NCI-H2227 treated with DMSO at 0.1 percent for 48 hours (cell line): ENCODE data around the gene CIDEA.

Experiments used
- DNase-seq: peaks from one replicate; lab custom pipeline; 2025; lab: John Stamatoyannopoulos, UW

The CIDEA gene

DNA sequence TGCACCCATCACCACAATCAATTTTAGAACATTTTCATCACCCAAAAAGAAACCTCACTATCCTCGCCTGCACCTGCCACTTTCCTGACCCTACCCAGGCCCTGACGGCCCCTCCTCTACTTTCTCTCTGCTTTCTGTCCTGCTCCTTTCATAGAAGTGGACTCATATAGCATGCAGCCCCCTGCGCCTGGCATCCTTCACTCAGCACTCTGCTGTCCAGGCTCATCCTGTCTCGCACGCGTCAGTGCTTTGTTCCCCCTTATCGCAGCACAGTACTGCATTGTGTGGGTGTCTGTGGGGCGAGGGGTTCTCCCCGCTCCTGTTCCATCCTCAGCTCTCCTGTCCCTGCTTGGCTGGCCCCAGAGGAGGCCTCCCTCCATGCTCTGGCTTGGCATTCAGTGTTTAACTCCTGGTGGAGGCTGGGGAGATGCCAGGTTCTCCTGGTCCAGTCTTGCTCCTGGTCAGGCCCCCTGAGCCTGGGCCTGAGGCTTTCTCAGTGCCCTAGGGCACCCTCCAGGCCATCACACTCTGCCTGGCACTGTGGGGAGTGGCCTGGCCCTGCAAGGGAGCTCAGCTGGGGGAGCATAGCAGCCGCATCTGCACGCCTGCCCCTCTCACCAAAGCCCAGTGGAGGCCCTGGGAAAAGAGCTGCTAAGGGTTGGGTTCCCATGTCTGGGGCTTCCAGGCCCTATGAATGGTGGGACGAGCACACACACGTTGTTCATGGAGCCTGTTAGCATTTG lies 47.3 kb downstream of the CIDEA start:
- DNase-seq: no peak

DNA sequence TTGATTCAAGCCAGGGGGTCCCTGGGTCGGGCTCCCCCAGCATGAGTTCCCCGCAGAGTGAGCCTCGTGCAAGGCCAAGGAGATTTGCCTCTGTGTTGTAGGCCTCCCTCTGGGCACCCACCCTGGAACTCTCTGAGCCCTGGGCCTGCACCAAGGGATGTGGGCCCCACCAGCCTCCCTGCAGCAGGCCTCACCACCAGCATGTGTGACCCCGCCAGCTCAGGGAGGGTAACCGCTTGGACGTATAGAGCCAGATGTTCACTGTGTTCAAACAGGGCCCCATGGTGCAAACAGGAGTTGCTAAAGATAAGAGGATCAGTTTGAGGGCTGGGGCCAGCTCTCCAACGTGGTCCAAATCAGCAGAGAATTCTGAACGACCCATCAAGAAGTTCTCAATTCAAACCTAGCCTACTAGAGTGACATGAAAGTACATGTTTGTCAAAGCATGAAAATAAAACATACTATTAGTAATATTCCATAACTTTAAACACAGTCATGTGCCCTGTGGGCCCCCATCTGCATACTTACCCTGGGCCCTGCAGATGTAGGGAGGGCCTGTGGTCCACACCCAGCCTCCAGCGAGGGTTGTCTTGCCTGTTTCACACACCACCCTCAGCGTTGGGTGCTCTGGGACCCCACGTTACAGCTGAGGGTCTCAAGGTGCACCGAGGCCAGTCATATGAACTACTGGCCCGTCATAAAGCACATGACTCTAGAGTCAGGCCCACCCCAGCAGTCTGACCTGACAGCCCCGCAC lies 48.4 kb downstream of the CIDEA start:
- DNase-seq: no peak

DNA sequence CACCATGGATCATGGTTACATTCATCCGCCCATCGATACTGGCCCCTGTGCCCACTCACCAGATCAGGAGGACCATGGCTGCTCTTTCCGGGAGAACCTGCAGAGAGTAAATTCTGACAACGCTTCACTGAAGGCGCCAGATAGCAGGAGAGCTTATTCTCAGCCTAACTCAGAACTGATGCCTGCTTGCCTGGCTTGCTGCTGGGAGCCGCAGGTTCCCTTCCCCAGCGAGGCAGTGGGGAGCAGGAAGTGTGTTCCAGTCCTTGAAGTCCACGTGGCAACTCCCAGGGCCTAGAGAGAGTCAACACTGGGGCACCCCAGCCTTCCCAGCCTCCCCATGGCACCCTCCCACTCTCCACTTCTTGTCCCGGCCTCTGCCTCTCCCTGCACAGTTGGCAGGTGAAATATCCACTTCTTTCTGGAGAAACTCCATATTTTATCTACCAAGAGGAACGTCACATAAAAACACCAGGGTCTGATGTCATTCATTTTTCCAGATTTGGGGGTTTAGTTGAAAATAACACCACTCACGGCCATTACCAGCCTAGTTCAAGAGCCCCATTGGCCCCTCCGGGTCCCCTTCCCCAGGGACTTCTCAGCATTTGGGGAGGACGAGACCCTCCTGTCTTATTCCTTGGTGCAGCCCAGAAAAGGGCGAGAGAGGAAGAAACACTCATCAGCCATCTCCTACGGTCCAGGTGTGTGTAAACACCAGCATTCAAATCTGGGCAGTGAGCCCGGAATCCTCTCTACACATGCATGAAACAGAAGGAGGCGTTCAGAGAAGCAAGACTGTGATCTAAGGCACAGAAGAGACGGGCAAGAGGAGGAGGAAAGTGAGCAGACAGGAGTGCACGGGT lies 50.4 kb downstream of the CIDEA start:
- no peak for DNase-seq

DNA sequence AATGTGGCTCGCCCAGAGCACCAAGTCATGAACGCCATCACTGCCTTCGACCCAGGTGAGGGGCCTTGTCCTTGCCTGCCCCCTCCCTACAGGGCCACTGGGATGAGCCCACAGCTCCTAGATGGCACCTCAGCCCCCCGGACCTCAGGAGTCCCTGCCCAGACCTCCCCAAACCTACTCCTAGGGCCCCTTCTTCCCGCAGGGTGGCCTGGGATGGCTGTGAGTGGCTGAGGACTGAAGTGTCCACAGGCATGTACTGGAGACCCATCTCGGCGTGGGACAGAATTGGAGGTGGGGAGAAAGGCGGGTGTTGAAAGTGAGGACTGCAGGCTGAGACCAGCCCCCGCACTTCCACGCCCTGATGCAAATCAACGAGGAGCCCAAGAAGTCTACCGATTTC lies 51.0 kb downstream of the CIDEA start:
- DNase-seq: no peak

DNA sequence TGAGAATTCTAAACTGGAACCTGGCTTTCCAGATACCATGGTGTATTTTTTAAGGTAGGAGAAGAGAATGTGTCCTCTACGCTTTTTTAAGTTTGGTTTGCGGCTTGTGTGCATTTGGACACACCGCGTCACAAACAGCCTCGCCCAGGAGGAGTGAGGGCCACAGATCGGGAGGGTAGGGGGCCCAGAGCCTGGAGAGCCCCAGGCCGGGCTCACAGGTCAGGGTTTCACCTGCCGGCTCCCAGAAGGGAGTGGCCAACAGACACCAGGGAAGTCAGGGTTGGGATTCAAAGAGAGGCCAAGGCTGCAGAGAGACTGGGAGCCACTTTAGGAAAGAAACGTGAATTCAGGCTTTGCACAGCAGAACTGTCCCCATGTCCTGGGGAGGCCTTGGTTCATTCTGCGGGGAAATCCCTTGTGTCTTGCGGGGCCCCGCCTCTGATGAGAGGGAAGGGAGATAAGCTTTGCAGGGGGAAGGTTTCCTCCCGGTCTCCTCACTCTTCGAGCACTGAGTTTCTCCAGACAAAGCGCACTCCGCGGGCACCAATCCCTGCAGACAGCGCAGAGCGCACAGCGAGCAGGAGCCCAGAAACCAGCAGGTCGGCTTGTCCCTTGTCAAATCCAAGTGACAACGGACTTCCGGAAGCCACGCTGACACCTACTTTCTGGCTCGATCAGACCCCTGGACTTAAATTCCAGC lies 51.9 kb downstream of the CIDEA start:
- DNase-seq: no peak

DNA sequence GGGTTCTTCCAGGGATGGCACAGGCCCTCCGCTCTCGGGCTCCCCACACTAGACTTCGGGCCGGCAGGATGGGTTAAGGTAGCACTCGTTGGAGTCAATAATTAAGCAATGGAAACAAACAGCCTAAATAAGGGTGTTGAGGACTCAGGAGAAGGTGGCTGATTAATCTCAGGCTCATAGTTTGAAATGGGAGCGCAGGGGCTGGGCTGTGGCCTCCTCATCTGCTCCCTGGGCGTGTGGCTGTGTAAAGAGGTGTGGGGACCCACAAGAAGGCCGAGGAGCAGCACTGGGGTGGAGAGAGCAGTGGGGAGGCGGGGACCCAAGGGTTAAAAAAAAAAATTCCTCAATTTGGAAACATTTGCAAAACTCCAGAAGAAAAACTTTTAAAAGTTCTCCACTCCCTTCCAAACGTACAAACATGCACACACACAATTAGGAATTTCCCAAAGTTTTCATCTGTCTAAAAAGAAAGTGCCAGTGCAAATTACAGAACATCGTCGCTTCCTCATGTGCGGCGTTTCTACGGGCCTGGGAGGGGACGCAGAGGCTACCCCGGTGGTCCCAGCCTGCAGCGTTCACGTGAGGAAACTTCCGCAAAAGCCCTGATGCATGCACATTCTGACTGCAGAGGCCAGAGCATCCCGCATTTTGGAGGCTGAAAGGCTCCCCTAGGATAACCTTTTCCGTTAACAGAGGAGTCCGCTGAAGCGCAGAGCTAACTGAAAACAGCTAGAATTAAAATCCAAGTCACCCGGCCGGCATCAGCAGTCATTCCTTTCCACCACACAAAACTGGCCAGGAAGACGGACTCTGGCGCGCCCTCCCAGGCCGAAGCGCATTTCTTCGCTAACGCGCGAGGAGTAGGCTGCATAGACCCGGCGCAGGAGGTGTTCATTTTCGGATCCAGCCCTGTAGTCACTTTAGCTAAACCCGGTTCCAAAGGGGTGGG lies 52.9 kb downstream of the CIDEA start:
- peak; percentile 38 for DNase-seq

DNA sequence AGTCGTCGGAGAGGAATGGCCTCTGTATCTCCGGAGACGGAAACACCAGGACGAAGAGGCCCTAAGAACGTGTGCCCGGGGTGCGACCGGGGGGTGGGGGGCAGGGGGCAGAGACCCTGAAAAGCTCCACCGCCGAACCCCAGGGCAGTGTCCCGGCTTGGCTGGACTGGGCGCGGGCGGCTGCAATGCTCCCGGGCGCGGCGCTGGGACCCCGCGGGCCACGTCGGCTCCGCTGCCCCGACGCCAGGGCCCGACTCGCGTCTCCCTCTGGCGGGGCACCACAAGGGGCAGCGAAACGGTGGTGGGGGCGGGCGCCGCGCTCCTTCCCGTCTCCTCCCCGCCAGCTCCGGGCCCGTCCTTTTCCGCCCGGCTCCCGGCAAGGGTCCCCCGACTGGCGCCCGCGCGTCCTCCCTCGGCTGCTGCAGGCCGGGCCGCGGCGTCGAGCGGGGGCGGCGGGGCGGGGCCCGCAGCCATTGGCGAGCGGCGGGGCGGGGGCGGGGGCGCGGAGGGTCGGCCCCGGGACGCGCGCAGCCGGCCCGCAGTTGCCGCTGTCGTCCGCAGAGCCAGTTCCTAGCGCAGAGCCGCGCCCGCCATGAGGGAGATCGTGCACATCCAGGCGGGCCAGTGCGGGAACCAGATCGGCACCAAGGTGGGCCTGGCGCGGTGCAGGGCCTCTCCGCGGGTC lies 53.7 kb downstream of the CIDEA start, which contains the start of gene TUBB6:
Gene TUBB6, plus strand, starts transcription at position 541 of the 685 bp plus-strand sequence. Its CDS starts 52 bp downstream, at position 593.
- peak; percentile 64 for DNase-seq

DNA sequence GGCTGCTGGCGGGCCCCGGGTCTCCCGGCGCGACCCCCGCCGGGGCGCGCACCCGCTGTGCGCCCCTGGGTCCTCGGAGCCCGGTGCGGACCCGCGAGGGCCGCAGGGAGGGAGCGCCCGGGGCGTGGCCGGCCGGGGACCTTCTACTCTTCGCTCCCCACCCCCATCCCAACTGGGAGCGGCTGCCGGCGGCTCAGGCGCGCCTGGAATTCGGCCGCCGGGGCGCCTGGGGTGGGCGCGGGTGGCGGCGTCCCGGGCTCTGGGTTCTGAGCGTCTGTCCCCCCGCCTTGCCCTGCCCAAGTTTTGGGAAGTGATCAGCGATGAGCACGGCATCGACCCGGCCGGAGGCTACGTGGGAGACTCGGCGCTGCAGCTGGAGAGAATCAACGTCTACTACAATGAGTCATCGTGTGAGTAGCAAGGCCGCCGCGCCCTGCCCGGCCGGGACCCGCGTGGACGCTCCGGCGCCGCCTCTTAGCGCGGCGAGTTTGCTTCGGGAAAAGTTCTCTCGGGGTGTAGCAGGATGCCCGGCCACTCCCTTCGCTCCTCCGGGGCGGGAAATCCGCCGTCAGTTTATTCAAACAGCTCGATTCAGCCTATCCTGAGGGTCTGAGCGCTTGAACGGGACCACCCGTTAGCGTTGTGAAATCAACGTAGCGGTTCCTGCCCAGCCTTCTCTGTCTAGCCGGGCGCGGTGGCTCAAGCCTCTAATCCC lies 54.4 kb downstream of the CIDEA start:
- peak; percentile 55 for DNase-seq

DNA sequence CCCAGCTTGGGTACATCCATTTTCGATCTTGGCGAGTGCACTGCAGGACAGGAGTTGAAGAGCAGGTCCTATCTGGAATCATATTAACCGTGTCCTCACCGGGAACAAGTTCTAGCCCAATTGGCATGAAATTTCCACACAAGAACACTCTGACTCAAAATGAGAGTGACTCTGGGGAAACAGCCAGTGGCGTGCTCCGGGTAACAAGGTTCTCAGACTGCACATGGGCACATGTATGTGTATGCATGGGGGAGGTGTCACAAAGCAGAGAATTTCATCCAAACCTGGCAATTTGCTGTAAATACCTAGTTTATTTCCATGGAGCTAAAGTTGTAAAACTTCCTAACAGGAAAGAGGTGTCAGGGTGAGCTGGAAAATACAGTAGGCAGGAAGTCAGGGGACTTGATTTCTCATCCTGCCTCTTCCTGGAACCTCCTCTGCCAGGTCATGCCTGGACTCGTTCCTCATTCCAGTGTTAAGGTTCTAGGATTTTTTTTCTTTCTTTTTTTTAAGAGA lies 55.6 kb downstream of the CIDEA start:
- DNase-seq: no peak

DNA sequence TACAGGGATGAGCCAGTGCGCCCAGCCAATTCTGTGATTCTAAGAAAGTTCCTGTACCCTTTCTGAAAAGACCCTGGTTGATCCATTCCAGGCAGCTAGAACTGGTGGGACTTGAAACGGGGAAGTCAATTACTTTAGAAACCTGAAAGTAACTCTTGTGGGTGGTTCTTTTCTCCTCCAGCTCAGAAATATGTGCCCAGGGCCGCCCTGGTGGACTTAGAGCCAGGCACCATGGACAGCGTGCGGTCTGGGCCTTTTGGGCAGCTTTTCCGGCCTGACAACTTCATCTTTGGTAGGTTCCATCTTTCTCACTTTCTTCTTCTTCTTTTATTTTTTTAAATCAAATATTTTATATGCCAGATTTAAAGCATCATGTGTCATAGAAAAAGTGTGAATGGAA lies 56.6 kb downstream of the CIDEA start:
- DNase-seq: no peak

DNA sequence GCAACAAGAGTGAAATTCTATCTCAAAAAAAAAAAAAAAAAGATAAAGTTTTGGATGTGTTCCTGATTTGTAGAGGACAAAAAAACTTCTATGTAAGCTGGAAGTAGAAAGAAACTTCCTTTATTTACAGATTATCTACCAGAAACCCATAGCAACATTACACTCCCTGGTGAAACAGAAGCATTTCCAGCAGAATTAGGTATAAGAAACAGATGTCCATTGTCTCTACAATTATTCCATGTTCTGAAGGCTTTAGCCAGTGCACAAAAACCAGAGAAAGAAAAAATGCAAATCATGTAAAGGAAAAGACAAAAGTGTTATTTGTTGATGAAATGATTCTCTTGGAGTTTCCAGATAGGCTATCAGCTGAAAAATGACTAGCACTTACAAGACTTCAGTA lies 58.8 kb downstream of the CIDEA start:
- DNase-seq: no peak

DNA sequence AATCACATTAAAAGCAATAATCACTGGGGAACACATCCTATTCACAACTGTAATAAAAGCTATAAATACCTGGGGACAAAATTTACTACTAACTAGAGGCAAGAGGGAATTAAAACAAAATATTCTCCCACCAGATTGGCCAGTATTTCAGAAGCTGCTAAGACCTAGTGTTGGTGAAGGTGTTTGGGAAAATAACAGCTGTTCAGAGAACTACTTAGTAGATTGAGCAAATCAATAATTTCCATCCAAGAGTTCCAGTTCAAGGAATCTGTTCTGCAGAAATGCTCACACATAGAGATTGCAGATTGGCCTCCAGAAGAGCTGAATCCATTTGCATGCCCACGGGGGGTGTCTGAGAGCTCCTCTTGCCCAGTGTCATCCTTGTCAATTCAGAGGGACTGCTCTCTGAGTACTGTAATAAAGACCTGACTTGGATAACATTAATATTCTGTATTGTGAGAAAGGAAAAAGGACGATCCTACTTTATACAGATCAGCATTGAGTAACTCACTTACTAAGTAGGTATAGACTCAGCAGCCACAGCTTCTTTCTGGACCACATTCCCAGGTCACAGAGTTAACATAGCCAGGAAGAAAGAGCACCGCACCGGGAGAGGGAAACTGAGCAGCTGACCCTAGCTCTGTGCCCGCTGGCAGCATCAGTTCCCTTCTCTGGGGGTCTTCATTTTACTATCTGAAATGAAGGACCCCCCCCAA lies 59.5 kb downstream of the CIDEA start:
- DNase-seq: no peak

DNA sequence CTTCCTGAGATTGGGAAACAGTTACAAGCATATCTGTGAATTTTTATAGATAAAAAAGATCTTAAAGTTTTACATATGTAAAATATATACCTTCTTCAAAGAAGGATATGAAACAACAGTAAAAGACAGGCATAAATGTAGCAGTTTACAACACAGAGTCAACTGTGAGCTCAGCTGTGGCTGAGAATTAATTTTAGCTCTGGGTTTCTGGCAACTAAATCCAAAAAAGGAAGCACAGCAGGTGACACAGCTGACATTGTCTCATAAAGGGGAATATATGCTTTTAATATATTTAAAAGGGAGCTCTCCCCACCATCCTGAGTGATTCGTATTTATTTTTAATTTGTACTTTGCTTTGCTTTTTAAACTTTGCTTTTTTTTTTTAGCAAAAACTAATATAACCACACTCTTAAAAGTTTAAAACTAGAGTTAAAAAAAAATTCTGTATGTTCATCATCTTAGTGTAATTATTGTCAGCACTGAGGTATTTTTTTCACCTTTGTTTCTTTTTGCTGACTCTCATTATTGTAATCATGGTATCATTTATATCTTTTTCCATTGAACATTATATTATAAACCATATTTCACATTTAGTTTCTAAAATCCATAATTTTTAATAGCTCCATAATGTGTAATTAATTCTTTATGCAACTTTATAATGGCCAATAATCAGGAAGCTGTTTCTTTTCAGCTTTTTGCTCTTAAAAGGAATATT lies 60.6 kb downstream of the CIDEA start:
- DNase-seq: no peak

DNA sequence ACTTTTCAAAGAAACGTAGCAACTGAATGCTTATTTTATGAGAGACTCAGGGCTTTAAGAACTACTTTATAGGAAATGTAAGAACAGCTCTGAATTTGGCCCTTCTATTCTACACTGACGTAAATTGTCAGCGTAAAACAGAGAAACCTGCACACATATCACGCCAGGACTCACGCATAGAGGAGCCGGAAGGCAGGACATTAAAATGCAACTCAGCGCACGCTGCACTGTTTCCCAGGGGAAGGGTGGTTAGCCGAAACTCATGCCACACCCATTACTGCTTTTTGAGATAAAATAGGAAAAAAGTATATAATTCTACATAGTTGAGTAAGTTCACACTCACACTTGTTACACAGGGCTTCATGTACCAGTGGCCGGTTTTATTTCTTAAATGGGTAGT lies 61.3 kb downstream of the CIDEA start:
- DNase-seq: no peak

DNA sequence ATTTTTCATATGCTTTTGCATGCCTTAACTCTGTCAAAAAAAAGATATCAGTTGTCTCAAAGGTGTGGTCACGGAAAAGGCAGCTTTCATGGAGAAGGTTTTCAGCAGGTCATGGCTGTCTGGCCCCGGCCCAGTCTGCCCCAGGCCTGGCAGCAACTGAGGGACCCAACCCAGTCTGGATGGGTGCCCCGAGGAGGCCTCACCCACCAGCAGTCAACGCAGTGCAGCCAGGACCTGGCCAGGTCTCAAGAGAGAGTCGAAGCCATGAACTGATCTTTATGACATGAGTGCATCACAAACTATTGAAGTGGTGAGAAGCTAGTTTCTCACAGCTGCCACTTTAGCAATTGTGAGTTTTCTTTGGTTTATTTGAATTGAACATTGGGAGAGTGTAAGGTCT lies 61.8 kb downstream of the CIDEA start:
- DNase-seq: no peak

DNA sequence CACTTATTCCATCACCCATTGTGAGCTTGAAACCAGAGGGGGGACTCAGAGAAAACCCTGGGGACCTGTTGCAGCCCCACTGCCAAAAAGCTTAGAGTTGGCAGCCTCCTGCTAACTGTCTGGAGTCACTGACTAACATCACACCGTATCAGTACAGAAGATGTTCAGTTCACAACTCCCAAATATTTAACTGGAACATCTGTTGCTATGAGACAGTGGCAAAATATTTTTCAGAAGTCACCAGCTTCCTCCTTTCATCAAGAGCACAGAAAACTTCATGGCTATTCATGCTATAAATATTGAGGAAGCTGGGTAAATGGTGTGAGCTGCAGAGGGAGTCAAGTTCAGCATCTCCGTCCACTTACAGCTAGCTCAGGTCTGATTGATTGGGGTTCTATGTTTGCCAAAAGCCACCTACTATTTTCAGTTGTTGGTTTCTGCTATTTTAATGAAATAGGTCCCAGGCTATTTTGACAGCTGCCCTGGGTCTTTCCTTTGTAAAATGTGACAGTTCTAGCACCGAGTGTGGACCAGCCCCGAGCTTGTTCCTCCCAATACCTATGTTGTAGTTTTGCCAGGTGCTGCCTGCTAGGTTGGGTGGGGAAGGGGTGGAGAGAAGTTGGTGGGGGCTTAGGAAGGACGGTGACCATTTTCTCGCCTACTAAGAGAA lies 63.6 kb downstream of the CIDEA start:
- DNase-seq: no peak

DNA sequence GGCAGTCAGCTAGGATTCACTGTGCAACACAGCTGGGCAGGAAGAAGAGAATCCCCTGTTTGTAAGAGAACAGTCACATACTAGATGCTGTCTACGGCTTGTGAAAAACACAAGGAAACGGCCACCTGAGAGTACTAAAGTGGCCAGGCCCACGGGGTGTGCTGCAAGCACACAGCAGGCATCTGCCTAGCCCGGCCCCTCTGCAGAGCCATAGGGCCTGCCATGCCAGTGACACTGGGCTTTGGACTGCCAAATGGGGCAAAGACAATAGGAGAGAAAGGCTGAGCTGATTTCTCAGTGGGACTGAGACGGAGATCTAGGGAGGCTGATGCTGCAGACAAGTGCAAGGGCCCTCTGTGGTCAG lies 64.2 kb downstream of the CIDEA start:
- DNase-seq: no peak
